T-helper 1 cell treated with Interleukin-12 subunit alpha and Interleukin-12 subunit beta and Interleukin-4 antibody, amounts not matched to agents 30 ng/mL and 1 ng/mL, for 36 hours (primary cell): ENCODE data around the gene FMN1. TPM values are rescaled to one million over a fixed set of nuclear protein-coding genes. Genes with fewer than 3 reads are reported as not detected.

Experiments used
- intact Hi-C: fragments of 100-400 bp; cut with micrococcal nuclease; formaldehyde crosslinking; loops from one replicate; pipeline ENCODE4 v1.15.1; 2024
- total RNA-seq: library from RNA; stranded (reverse); gene quantifications from 2 replicates; pipeline ENCODE4 v1.2.3, GENCODE V29; 2022

The FMN1 gene
- total RNA-seq, 1 donor from 2014 or later = 0.05 TPM

GRCh38 chr15:33021806-33022389 is 172.6 kb downstream of the FMN1 start:
- intact Hi-C loops = loop anchor here (2.0 kb wide), 1 partner anchor 679 kb away; no protein-coding TSS in a partner anchor

- intact Hi-C loops = no loop called here
These were observed 175.0 kb downstream of the FMN1 start for GRCh38 chr15:33019354-33019981.

GRCh38 chr15:33016405-33017024 is 178.0 kb downstream of the FMN1 start:
- intact Hi-C loops = no loop called here

- intact Hi-C loops = no loop called here
These were observed 179.9 kb downstream of the FMN1 start for GRCh38 chr15:33014586-33014985.

- intact Hi-C loops = no loop called here
These were observed 180.6 kb downstream of the FMN1 start for GRCh38 chr15:33013827-33014445.

GRCh38 chr15:33011976-33012375 is 182.5 kb downstream of the FMN1 start:
- intact Hi-C loops = no loop called here

- intact Hi-C loops = no loop called here
These were observed 184.9 kb downstream of the FMN1 start for GRCh38 chr15:33009603-33010002.

GRCh38 chr15:33009026-33009425 is 185.5 kb downstream of the FMN1 start:
- intact Hi-C loops = no loop called here

- intact Hi-C loops = no loop called here
These were observed 186.1 kb downstream of the FMN1 start for GRCh38 chr15:33008284-33008995.

GRCh38 chr15:33007303-33007855 is 187.1 kb downstream of the FMN1 start:
- intact Hi-C loops = no loop called here

- intact Hi-C loops = no loop called here
These were observed 188.9 kb downstream of the FMN1 start for GRCh38 chr15:33005582-33005981.

- intact Hi-C loops = no loop called here
These were observed 192.6 kb downstream of the FMN1 start for GRCh38 chr15:33001926-33002325.

- intact Hi-C loops = loop anchor here (10.0 kb wide), 1 partner anchor 154 kb away; no protein-coding TSS in a partner anchor
These were observed 195.4 kb downstream of the FMN1 start for GRCh38 chr15:32998979-32999672.

GRCh38 chr15:32998182-32998581 is 196.3 kb downstream of the FMN1 start:
- intact Hi-C loops = loop anchor here (10.0 kb wide), 1 partner anchor 153 kb away; no protein-coding TSS in a partner anchor

- intact Hi-C loops = loop anchor here (1.0 to 10.0 kb wide), 3 partner anchors 150 to 344 kb away; no protein-coding TSS in a partner anchor
These were observed 199.6 kb downstream of the FMN1 start for GRCh38 chr15:32994810-32995424.

- intact Hi-C loops = loop anchor here (10.0 kb wide), 1 partner anchor 148 kb away; no protein-coding TSS in a partner anchor
These were observed 201.2 kb downstream of the FMN1 start for GRCh38 chr15:32993285-32993684.

GRCh38 chr15:32991619-32992111 is 202.8 kb downstream of the FMN1 start:
- intact Hi-C loops = loop anchor here (10.0 kb wide), 1 partner anchor 147 kb away; no protein-coding TSS in a partner anchor

GRCh38 chr15:32990071-32990470 is 204.4 kb downstream of the FMN1 start:
- intact Hi-C loops = loop anchor here (10.0 kb wide), 1 partner anchor 145 kb away; no protein-coding TSS in a partner anchor

GRCh38 chr15:32987067-32987466 is 207.4 kb downstream of the FMN1 start:
- intact Hi-C loops = no loop called here

GRCh38 chr15:32986147-32986546 is 208.4 kb downstream of the FMN1 start:
- intact Hi-C loops = no loop called here
